Neural progenitor cell (in vitro differentiated cells): ENCODE data around the gene ARMC3.

ENCODE experiments used
- EZH2 ChIP-seq: fragments of 200-600 bp; sonication (generic); IDR thresholded peaks from 2 replicates; pipeline ENCODE4 v1.6.1; 2017; ENCODE audit warnings: antibody characterized with exemption, mild to moderate bottlenecking, moderate library complexity
- EZH2phosphoT487 ChIP-seq: fragments of 200-600 bp; sonication (generic); IDR thresholded peaks from 2 replicates; pipeline ENCODE4 v1.6.1; 2017; ENCODE audit warnings: antibody characterized with exemption
- TF ChIP-seq, protein P1 (sequence below): fragments of 200-600 bp; sonication (generic); IDR thresholded peaks from 2 replicates; pipeline ENCODE4 v1.5.1; 2017; ENCODE audit warnings: antibody characterized with exemption, mild to moderate bottlenecking

DNA sequence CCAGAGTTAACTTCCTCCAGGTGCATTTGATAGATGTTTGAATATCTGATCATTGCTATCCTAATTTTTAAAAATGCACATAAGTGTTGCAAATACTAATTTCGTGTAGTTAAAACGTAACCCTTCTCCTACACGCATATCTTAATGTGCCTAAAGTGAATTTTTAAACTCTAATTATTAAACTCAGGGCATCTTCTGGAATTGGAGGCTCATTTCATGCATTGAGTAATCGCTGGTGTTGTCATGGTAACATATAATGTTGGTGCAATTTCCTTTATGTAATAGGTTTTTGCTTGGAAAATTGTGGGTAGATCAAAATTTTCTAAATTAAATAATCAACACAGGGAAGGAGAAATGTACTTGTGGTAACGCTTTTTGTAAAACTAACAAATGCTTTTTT is 56.2 kb downstream of the ARMC3 start:
- TF ChIP-seq, protein P1, sequence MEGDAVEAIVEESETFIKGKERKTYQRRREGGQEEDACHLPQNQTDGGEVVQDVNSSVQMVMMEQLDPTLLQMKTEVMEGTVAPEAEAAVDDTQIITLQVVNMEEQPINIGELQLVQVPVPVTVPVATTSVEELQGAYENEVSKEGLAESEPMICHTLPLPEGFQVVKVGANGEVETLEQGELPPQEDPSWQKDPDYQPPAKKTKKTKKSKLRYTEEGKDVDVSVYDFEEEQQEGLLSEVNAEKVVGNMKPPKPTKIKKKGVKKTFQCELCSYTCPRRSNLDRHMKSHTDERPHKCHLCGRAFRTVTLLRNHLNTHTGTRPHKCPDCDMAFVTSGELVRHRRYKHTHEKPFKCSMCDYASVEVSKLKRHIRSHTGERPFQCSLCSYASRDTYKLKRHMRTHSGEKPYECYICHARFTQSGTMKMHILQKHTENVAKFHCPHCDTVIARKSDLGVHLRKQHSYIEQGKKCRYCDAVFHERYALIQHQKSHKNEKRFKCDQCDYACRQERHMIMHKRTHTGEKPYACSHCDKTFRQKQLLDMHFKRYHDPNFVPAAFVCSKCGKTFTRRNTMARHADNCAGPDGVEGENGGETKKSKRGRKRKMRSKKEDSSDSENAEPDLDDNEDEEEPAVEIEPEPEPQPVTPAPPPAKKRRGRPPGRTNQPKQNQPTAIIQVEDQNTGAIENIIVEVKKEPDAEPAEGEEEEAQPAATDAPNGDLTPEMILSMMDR, result no peak
- TF ChIP-seq EZH2 (no peak), EZH2phosphoT487 (no peak)
